T-helper 17 cell (primary cell): ENCODE data around the gene CHMP6. TPM values are rescaled to one million over a fixed set of nuclear protein-coding genes. Genes with fewer than 3 reads are reported as not detected.
A peak's percentile ranks its signal among the peaks of the same experiment; 100 is the strongest.

ENCODE experiments used
- ATAC-seq: fragments of 150-1000 bp; cut with Tn5 transposase; 2 replicates; pipeline ENCODE4 v1.10.0; 2021; ENCODE audit warnings: mild to moderate bottlenecking, moderate library complexity
- DNase-seq, 3 donors: peaks; one replicate each; pipeline versions ENCODE4 v3.0.0 to v3.0.0-alpha.2; 2020 to 2021
- H3K9me3 ChIP-seq: one replicate; pipeline ENCODE4 v1.7.0; 2013; ENCODE audit warnings: low read length, mild to moderate bottlenecking; ENCODE audit not compliant: control insufficient read depth, poor library complexity, severe bottlenecking
- H3K27ac Mint-ChIP-seq: one replicate; pipeline ENCODE4 v1.8.0; 2022; ENCODE audit warnings: mild to moderate bottlenecking, moderate library complexity, mixed read lengths
- H3K27me3 Mint-ChIP-seq: one replicate; pipeline ENCODE4 v1.8.0; 2022; ENCODE audit warnings: mixed read lengths
- H3K36me3 Mint-ChIP-seq: one replicate; pipeline ENCODE4 v1.8.0; 2022; ENCODE audit warnings: low read depth, mixed read lengths
- H3K4me1 Mint-ChIP-seq: one replicate; pipeline ENCODE4 v1.8.0; 2022; ENCODE audit warnings: mild to moderate bottlenecking, mixed read lengths
- H3K4me3 Mint-ChIP-seq: one replicate; pipeline ENCODE4 v1.8.0; 2022; ENCODE audit warnings: mild to moderate bottlenecking, moderate library complexity, mixed read lengths
- total RNA-seq, 4 donors: library from RNA in 2 of 4; stranded (reverse) in 2 of 4; gene quantifications; one replicate each; pipeline ENCODE4 v1.2.3 and lab custom pipeline; 2022 to 2026

CHMP6 gene
- total RNA-seq, 2 donors from 2014 or later = 21.0 to 25.6 TPM

DNA sequence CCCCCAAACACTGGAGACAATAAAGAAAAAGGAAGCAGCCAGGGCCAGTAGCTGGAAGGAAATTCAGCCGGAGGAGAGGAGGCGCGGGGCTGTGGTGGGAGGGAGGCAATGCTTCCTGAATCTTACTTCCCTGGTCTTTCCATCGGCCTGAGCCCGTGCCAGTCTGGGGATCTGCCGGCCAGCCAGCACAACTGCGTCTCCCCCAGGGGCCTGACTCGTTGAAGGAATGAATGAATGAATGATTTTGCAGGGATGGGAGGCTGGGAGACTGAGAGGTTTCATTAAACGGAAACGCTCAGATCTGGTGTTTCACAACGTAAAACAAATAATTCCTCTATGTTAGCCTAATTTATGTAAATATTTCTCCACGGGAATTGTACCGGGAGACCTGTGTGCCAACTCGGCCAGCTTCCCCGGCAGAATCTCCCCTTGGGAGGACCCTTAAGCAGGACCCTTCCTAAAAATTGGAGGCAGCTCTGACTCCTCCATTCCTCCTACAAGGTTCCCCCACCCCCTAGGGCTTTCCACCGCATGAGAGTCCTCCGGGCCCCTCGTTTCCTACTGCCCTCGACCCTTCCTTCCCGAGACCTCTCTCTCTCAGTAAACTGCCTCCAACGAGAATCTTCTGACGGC, 42.0 kb downstream of the CHMP6 start:
- Mint-ChIP-seq H3K4me3 (peak overlapping the region; percentile 89), H3K27ac (no peak overlapping the region), H3K36me3 (no peaks in the 10 kb centered on the region), H3K27me3 (peaks cover 36% of the 10 kb centered on the region), H3K4me1 (peaks cover 12% of the 10 kb centered on the region)
- ATAC-seq = no peak
- H3K9me3 ChIP-seq = no peaks in the 10 kb centered on the region
- no peak for DNase-seq

DNA sequence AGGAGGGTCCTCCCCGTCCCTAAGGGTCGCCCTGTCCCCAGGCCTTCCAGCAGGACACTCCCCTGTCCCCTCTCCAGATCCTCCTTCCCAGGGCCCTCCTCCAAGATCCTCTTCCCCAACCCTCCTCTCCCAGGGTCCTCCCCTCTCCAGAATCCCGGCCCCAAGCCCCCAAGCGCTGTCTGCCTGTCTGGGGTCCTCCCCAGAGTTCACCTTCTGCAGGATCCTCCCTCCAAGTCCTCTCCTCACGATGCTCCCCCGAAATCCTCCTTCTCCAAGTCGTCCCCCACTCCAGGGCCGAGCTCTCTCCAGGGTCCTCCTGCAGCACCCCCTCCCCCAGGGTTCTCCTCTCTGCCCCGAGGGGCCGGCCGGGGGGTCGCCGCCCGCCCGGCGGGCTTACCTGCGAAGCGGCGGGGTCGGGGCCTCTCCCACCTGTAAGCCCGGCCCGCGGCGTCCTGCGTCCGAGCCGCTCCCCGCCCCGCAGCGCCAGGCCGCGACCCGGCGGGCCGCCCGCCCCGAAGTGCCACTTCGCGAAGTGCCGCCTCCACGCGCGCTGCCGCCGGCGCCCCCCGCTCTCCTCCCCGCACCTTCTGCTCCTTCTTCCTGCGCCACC, 42.6 kb downstream of the CHMP6 start:
- Mint-ChIP-seq H3K36me3 (no peaks in the 10 kb centered on the region), H3K4me3 (peak overlapping the region; percentile 89), H3K27ac (no peak overlapping the region), H3K27me3 (peaks cover 33% of the 10 kb centered on the region), H3K4me1 (peaks cover 12% of the 10 kb centered on the region)
- DNase-seq (no peak), ATAC-seq (no peak)
- H3K9me3 ChIP-seq = no peaks in the 10 kb centered on the region

DNA sequence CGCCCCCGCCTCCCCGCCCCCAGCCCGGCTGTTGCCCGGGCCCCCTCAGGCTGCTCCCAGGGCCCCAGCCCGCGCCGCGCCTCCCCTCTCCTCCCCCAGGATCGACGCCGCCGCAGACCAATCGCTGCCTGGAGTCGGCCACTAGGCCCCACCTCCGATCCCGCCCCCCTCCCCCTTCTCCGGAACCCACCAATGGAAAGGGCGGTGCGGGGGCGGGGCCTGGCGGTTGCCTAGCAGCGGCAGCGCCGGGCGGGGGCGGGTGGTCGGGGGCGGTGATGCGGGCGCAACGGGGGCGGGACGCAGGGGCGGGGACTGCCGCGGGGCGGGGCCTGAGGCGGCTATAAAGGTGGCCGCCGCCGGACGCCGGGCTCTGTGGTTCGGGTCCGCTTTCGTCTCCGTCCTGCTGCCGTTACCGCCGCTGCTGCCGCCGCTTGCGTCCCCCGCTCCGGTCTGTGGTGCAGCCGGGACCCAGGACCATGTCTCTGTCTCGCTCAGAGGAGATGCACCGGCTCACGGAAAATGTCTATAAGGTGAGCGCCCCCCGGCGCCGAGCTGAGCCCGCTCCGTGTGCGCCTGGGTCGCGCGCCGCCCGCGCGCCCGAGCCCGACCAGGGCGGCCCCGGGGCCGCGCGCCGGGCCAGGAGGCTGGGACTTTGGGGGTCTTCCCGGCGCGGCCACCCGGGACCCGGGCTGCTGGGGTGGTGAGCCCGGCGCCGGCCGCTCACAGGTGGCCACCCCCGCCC, 43.3 kb downstream of the CHMP6 start, which contains the start of gene BAIAP2:
TSS of gene BAIAP2 (plus strand) at position 373 of the 742 bp plus-strand sequence. CDS start at position 477, 104 bp downstream.
- H3K27me3 Mint-ChIP-seq = peaks cover 27% of the 10 kb centered on the region
- no peak within 1 kb of the TSS for H3K27ac Mint-ChIP-seq
- H3K4me3 Mint-ChIP-seq = peak within 1 kb of the TSS; percentile 89
- ATAC-seq (peak; percentile 89), DNase-seq (peak; percentile 93 to 99 (median 98))
- H3K4me1 Mint-ChIP-seq = peaks cover 12% of the 10 kb centered on the region
- H3K9me3 ChIP-seq = no peaks in the 10 kb centered on the region
- no peaks in the 10 kb centered on the region for H3K36me3 Mint-ChIP-seq

DNA sequence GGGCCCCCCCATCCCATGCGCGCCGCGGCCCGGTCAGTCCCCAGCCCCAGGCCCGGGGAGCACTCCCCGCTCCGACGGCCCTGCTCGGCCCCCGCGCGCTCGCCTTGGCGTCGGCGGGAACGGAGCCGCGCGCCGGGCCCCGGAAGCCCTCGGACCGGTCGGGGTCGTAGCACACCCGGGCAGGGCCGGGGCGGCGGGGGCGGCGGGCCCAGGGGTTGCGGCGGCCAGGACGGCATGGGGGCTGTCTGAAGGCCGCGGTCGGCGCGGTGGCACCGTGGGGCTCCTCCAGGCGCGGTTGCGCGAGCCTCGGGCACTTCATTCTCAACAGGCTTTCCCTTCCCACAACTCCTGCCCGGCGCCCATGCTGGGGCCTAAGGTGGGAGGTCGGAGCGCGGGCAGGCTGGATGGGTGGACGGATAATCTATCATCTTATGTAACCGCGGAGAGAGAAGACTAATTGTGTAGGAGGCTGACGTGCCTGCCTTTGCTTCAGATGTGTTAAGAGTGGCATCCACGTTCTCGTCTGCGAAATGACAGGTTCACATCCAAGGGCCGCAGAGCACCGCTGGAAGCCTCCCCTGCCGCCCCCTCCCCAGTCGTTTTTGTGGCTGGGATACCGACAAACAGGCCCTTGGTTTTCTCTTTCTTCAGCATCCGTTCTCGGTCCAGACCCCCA, 44.0 kb downstream of the CHMP6 start:
- H3K27me3 Mint-ChIP-seq = peaks cover 23% of the 10 kb centered on the region
- peak overlapping the region; percentile 82 for H3K4me3 Mint-ChIP-seq
- no peaks in the 10 kb centered on the region for H3K36me3 Mint-ChIP-seq
- H3K27ac Mint-ChIP-seq = no peak overlapping the region
- no peaks in the 10 kb centered on the region for H3K9me3 ChIP-seq
- no peak for DNase-seq
- ATAC-seq = peak; percentile 1
- H3K4me1 Mint-ChIP-seq = peaks cover 12% of the 10 kb centered on the region

DNA sequence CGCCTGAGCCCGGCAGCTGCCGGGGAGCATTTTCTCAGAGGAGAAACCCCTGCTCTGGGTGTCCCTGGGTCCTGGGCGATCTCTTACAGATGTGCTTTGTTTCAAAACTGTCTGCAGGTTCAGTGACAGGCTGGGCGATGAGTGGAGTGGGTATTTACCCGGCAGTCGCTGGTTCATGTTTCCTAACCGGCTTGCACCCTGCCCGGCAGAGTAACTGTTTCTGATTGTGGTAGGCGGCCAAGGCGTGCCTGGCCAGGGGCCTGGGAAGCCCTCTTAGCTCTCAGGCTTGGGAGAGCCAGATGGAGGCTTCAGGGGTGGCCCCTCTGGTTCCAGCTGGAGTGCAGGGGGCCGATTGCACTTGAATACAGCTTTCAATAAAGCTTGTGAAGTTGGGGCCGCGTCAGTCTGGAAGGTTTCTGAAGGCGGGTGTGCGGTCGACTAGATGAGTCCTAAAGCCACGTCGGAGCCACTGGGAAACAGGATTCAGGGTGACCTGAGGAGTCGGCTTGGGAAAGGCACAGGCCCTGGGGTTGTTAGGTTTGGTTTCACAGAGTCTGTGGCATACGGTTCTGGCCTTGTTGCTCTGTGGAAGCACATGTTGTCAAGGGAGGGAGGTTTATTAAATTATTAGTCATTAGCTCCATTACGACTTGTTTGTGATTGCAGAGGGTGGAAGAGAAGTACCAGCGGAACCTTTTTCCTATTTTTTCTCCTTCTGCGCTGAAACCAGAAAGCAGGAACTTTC, 44.7 kb downstream of the CHMP6 start:
- H3K27me3 Mint-ChIP-seq = peaks cover 17% of the 10 kb centered on the region
- peak overlapping the region; percentile 9 for H3K27ac Mint-ChIP-seq
- ATAC-seq (no peak), DNase-seq (no peak)
- peaks cover 12% of the 10 kb centered on the region for H3K4me1 Mint-ChIP-seq
- no peaks in the 10 kb centered on the region for H3K36me3 Mint-ChIP-seq
- no peaks in the 10 kb centered on the region for H3K9me3 ChIP-seq
- H3K4me3 Mint-ChIP-seq = peak overlapping the region; percentile 82

DNA sequence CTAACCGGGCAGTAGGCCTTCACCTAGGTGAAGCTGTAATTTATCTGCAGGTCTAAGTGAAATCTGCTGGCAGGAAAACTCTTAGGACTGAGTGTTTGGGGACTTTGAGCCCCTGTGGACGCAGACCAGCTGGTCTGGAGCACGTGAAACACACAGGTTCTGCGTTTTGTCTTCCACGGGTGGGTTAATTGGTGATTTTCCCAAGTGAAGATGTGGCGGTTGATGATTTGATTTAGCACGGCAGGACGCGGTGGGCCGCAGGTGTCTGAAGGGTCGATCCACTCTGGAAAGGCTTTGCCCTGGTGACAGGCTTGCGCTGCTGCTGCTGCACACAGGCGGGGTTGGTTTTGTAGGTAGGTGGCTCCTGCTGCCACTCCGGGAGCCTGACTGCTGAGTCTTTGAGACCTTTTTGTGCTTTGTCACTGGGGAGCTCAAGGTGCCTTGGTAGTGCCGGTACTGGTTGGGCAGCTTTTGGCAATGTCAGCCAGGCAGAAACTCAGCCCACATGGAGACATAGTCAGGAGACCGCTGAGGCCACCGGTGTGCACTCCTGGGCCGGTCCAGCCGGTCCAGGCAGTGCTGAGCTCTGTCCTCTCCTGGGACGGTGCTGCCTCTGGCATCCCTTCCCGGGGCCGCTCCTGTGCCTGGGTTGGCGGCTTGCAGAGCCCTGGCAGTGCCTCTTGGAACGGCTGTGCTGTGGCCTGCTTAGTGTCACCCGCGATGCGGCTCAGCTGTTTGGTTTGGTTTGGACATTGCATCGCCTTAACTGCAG, 45.6 kb downstream of the CHMP6 start:
- ATAC-seq = no peak
- H3K27me3 Mint-ChIP-seq = peaks cover 17% of the 10 kb centered on the region
- peak overlapping the region; percentile 9 for H3K27ac Mint-ChIP-seq

DNA sequence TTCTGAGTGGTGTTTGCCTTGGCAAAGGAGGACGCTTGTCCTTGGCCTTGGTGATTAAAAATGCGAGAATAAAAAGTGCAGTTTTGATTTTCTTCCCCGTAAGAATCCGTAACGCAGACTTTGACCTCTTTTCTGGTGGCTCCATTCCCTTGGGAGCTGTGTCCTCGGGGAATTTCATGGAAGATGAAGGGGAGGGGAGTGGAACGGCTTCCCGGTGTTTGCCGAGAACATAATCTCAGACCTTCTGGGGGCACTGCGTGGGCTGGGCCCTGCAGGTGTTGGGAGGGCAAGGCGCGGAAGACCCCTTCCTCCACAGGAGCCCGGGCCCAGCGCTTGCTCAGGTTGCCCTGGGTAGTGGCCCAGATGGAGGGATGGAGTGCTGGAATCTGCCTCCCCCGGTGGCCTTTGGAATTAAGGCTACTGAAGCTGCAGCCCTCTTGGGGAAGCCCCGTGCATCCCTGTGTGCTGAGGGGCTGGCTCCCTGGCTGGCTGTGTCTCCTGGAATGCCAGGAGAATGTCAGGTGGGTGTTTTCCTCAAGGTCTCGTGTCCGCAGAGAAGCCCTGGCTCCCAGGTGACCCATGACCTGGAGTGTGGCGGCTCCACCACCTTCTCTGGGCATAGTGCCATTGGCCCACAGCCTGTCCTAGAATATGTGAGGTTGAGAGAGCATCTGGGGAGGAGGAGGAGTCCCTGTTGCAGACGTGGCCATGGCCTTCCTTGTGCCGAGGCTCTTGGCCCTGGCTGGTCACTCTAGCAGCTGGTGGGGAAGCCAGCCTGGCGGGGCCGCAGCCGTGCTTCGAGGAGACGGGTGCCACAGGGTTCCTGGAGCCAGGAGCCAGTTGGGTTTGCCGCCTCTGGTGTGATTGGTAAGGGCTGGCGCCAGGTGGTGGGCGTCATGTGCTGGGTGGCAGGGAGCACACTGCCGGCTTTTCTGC, 46.4 kb downstream of the CHMP6 start:
- no peak overlapping the region for H3K27ac Mint-ChIP-seq
- DNase-seq (no peak), ATAC-seq (no peak)
- no peak overlapping the region for H3K4me3 Mint-ChIP-seq
- no peaks in the 10 kb centered on the region for H3K9me3 ChIP-seq
- H3K4me1 Mint-ChIP-seq = peaks cover 13% of the 10 kb centered on the region
- H3K27me3 Mint-ChIP-seq = peaks cover 14% of the 10 kb centered on the region
- H3K36me3 Mint-ChIP-seq = no peaks in the 10 kb centered on the region

More for the DNA sequence above, 45.6 kb downstream of the CHMP6 start:
- H3K9me3 ChIP-seq = no peaks in the 10 kb centered on the region
- Mint-ChIP-seq H3K36me3 (no peaks in the 10 kb centered on the region), H3K4me1 (peaks cover 12% of the 10 kb centered on the region), H3K4me3 (peak overlapping the region; percentile 82)
- DNase-seq = no peak

DNA sequence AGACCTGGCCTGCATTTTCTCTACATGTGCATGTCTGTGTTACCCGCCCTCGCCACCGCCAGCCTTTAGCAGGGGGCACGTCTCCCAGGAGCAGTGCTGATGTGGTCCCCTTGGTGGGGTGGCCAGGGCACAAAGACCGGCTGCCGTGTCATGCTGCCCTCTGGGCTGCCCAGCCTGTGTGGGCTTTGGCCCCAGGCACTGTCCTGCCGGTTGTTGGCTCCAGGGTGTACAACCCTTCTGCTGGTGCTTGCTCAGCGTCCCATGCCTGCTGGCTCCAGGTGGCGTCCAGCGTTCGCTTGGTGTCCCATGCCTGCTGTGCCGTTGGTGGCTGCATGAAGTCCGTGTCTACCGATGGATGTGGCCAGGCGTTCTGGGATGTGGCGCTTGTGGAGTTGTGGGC, 47.5 kb downstream of the CHMP6 start:
- no peak for DNase-seq
- Mint-ChIP-seq H3K36me3 (no peaks in the 10 kb centered on the region), H3K27ac (no peak overlapping the region), H3K4me1 (peaks cover 5% of the 10 kb centered on the region), H3K27me3 (peaks cover 12% of the 10 kb centered on the region), H3K4me3 (no peak overlapping the region)
- ATAC-seq = no peak
- H3K9me3 ChIP-seq = no peaks in the 10 kb centered on the region

DNA sequence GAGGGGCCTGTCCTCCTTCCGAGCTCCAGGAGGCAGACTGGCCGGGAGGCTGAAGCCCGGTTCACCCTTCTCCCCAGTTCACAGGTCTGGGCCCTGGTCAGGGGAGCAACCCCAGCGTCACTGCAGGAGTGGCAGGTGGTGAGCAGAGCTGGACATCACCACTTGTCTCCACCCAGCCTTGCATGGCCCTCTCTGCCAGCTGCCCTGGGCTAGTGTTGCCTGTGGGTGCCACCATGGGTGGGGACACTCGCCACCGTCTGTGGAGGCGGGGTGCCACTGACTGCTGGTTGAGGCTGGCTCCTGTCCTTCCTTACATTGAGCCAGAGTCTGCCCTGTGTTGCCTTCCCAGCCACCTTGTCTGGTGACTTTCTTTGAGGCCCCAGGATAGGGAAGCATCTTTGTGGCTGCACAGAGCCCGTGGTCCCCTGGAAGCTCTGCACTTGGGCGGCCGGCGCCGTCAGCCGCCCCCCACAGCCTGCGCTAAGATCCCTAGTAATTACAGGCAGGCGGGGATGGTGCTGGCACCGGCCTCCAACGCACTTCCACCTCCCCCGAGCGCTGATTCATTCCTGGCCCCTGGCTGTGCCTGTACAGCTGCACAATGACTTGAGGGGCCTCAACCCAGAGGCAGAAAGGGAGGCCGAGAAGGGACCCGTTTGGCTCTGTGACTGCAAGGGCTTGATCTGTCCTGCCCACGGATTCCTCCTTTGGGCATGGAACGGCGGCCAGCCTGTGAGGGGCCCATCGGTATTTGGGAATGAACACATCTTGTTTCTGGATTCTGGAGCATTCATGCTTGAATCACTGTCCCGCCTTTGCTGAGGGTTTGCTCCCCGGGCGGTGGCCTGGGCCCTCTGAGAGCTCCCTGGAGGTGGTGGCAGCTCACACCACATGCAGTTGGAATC, 48.5 kb downstream of the CHMP6 start:
- Mint-ChIP-seq H3K27ac (no peak overlapping the region), H3K36me3 (no peaks in the 10 kb centered on the region), H3K4me3 (no peak overlapping the region), H3K4me1 (peaks cover 4% of the 10 kb centered on the region), H3K27me3 (peaks cover 12% of the 10 kb centered on the region)
- no peak for ATAC-seq
- H3K9me3 ChIP-seq = no peaks in the 10 kb centered on the region
- no peak for DNase-seq

DNA sequence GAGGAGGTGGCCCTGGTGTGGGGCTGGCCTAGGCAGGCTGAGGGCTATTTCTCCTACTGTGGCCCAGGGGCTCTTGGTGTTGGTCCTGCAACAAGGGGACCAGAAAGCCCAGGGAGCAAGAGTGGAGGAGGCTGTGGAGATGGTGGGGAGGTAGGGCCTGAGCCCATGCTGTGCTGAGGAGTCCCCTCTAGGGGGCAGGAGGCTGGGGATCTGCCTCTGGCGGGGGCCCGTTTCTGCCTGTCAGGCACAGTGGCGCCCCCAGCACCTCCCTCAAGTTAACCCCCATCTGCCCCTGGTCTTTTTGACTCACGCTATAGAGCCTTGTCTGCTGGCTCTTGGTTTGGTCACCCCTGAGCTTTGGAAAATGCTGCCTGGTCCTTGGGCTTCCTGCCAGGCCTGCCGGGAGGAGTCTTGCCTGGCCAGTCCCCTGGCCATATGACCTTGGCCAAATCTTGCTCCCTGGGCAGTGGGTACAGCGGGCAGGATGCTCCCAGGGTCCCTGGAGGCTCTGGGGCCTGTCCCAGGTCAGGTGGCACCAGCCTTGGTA, 49.2 kb downstream of the CHMP6 start:
- no peak for DNase-seq
- no peak overlapping the region for H3K27ac Mint-ChIP-seq
- no peaks in the 10 kb centered on the region for H3K36me3 Mint-ChIP-seq

More for the DNA sequence above, 49.2 kb downstream of the CHMP6 start:
- no peaks in the 10 kb centered on the region for H3K9me3 ChIP-seq
- ATAC-seq = peak; percentile 73
- Mint-ChIP-seq H3K4me3 (no peak overlapping the region), H3K4me1 (peaks cover 4% of the 10 kb centered on the region), H3K27me3 (peaks cover 12% of the 10 kb centered on the region)
